ENCODE measurements around the gene MED9.

GRCh38 chr17:17498606-17499301, 22.0 kb downstream of the MED9 start:
- TF ChIP-seq, protein P1, sequence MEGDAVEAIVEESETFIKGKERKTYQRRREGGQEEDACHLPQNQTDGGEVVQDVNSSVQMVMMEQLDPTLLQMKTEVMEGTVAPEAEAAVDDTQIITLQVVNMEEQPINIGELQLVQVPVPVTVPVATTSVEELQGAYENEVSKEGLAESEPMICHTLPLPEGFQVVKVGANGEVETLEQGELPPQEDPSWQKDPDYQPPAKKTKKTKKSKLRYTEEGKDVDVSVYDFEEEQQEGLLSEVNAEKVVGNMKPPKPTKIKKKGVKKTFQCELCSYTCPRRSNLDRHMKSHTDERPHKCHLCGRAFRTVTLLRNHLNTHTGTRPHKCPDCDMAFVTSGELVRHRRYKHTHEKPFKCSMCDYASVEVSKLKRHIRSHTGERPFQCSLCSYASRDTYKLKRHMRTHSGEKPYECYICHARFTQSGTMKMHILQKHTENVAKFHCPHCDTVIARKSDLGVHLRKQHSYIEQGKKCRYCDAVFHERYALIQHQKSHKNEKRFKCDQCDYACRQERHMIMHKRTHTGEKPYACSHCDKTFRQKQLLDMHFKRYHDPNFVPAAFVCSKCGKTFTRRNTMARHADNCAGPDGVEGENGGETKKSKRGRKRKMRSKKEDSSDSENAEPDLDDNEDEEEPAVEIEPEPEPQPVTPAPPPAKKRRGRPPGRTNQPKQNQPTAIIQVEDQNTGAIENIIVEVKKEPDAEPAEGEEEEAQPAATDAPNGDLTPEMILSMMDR (conservative IDR thresholded peaks at IDR 0.05 in 1 of 2, IDR thresholded peaks at IDR 0.05 in 1 of 2; ENCODE audit: low read depth in 1 of 2, low read length in 2 of 2): no peak
- TF ChIP-seq EZH2 (IDR thresholded peaks at IDR 0.05; ENCODE audit: low read length, missing control alignments): no peak

Data from fibroblast of lung (primary cell).